Neural cell (in vitro differentiated cells): Measurements from ENCODE around the gene ACTR1B. TPM values are rescaled to one million over a fixed set of nuclear protein-coding genes. Genes with fewer than 3 reads are reported as not detected.

Experiments used
- H2AFZ ChIP-seq: fragments of 200-600, 300-800 bp; sonication (generic), shearing (Covaris generic); 2 replicates; pipeline ENCODE4 v1.6.0; 2014; ENCODE audit warnings: low read depth, mild to moderate bottlenecking, antibody characterized with exemption, low read length, moderate library complexity
- H3F3A ChIP-seq: fragments of 200-600 bp; shearing (Covaris generic); 2 replicates; pipeline ENCODE4 v1.6.1; 2016; ENCODE audit warnings: mild to moderate bottlenecking, moderate library complexity, mixed read lengths, antibody characterized with exemption, low read length; ENCODE audit not compliant: insufficient read depth, poor library complexity, severe bottlenecking
- H3K27ac ChIP-seq: fragments of 200-600, 300-800 bp; sonication (generic), shearing (Covaris generic); 2 replicates; pipeline ENCODE4 v1.5.1; 2014; ENCODE audit warnings: mild to moderate bottlenecking, low read length, moderate library complexity
- H3K27me3 ChIP-seq: fragments of 300-800, 200-600 bp; sonication (generic), shearing (Covaris generic); 2 replicates; pipeline ENCODE4 v1.6.0; 2014; ENCODE audit warnings: mild to moderate bottlenecking, low read depth, low read length, moderate library complexity; ENCODE audit not compliant: insufficient read depth
- H3K36me3 ChIP-seq: fragments of 300-800, 200-600 bp; sonication (generic), shearing (Covaris generic); 2 replicates; pipeline ENCODE4 v1.5.1; 2014; ENCODE audit warnings: mild to moderate bottlenecking, antibody characterized with exemption, low read length, moderate library complexity; ENCODE audit not compliant: insufficient read depth
- H3K4me2 ChIP-seq: fragments of 300-800, 200-600 bp; sonication (generic), shearing (Covaris generic); 2 replicates; pipeline ENCODE4 v1.6.0; 2014; ENCODE audit warnings: mild to moderate bottlenecking, low read length
- H3K4me3 ChIP-seq: fragments of 300-800, 200-600 bp; sonication (generic), shearing (Covaris generic); 2 replicates; pipeline ENCODE4 v1.5.1; 2014; ENCODE audit warnings: mild to moderate bottlenecking, low read length, moderate library complexity
- H3K79me2 ChIP-seq: fragments of 200-600 bp; shearing (Covaris generic); replicated peaks from 2 replicates; pipeline ENCODE4 v1.6.0; 2014; ENCODE audit warnings: mild to moderate bottlenecking, low read length, moderate library complexity; ENCODE audit not compliant: insufficient read depth
- H3K9ac ChIP-seq: fragments of 300-800, 200-600 bp; sonication (generic), shearing (Covaris generic); 2 replicates; pipeline ENCODE4 v1.6.1; 2016; ENCODE audit warnings: mild to moderate bottlenecking, low read length, mixed read lengths
- H3K9me2 ChIP-seq: fragments of 200-600 bp; shearing (Covaris generic); 2 replicates; pipeline ENCODE4 v1.6.1; 2016; ENCODE audit warnings: mild to moderate bottlenecking, low read length, mixed read lengths; ENCODE audit not compliant: insufficient read depth
- H3K9me3 ChIP-seq: fragments of 200-600, 300-800 bp; sonication (generic), shearing (Covaris generic); 2 replicates; pipeline ENCODE4 v1.6.1; 2016; ENCODE audit warnings: mild to moderate bottlenecking, mixed run types, low read length, moderate library complexity, mixed read lengths
- H4K20me1 ChIP-seq: fragments of 200-600 bp; shearing (Covaris generic); 2 replicates; pipeline ENCODE4 v1.6.1; 2016; ENCODE audit warnings: mild to moderate bottlenecking, mixed run types; ENCODE audit not compliant: insufficient read depth
- EP300 ChIP-seq: fragments of 450-650 bp; conservative IDR thresholded peaks from 2 replicates; pipeline ENCODE4 v1.6.1; 2014; ENCODE audit warnings: antibody characterized with exemption, mild to moderate bottlenecking, moderate library complexity; ENCODE audit not compliant: poor library complexity, severe bottlenecking
- EZH2 ChIP-seq: fragments of 200-600, 300-800 bp; shearing (Covaris generic), sonication (generic); IDR thresholded peaks from 2 replicates; pipeline ENCODE4 v1.6.1; 2014; ENCODE audit warnings: antibody characterized with exemption, low read length, borderline replicate concordance, mild to moderate bottlenecking; ENCODE audit not compliant: insufficient read depth, poor library complexity, severe bottlenecking
- MXI1 ChIP-seq: fragments of 450-650 bp; conservative IDR thresholded peaks from 2 replicates; pipeline ENCODE4 v1.6.1; 2014; ENCODE audit warnings: antibody characterized with exemption, mild to moderate bottlenecking; ENCODE audit not compliant: poor library complexity, severe bottlenecking
- POLR2AphosphoS5 ChIP-seq: IDR thresholded peaks from 2 replicates; pipeline ENCODE4 v1.6.1; 2012
- RAD21 ChIP-seq: fragments of 450-650 bp; conservative IDR thresholded peaks from 2 replicates; pipeline ENCODE4 v1.6.1; 2014; ENCODE audit warnings: antibody characterized with exemption, mild to moderate bottlenecking, moderate library complexity
- REST ChIP-seq: IDR thresholded peaks from 2 replicates; pipeline ENCODE4 v1.6.1; 2012; ENCODE audit warnings: borderline replicate concordance
- SMC3 ChIP-seq: fragments of 450-650 bp; conservative IDR thresholded peaks from 2 replicates; pipeline ENCODE4 v1.6.1; 2014; ENCODE audit warnings: antibody characterized with exemption, mild to moderate bottlenecking, moderate library complexity; ENCODE audit not compliant: poor library complexity
- TAF1 ChIP-seq: IDR thresholded peaks from 2 replicates; pipeline ENCODE4 v1.6.1; 2012; ENCODE audit warnings: low read depth
- polyA plus RNA-seq: library from polyadenylated mRNA; depleted of rRNA; stranded (reverse); fragments of >200 nt; gene quantifications from 2 replicates; pipeline ENCODE4 v1.2.3, GENCODE V29; 2014
- TF ChIP-seq, protein P1 (sequence below): fragments of 450-650 bp; IDR thresholded peaks from 2 replicates; pipeline ENCODE4 v1.5.1; 2014; ENCODE audit warnings: antibody characterized with exemption, mild to moderate bottlenecking, moderate library complexity; ENCODE audit not compliant: poor library complexity, severe bottlenecking

The ACTR1B gene
- polyA plus RNA-seq, 1 donor from 2014 or later, result 138 TPM

- Histone ChIP-seq H3K9me3 (no peaks in the 10 kb centered on the region), H3K36me3 (no peaks in the 10 kb centered on the region), H3F3A (no peaks in the 10 kb centered on the region), H3K4me3 (no peak overlapping the region), H3K27ac (no peak overlapping the region), H3K27me3 (no peaks in the 10 kb centered on the region), H3K79me2 (no peaks in the 10 kb centered on the region), H2AFZ (no peak overlapping the region), H3K9ac (no peak overlapping the region), H3K4me2 (no peak overlapping the region), H4K20me1 (no peaks in the 10 kb centered on the region), H3K9me2 (no peaks in the 10 kb centered on the region)
- TF ChIP-seq TAF1 (no peak), RAD21 (no peak), EZH2 (no peak), REST (no peak), POLR2AphosphoS5 (no peak)
Measured at GRCh38 chr2:97701186-97701585, 37.3 kb upstream of the ACTR1B start.

DNA sequence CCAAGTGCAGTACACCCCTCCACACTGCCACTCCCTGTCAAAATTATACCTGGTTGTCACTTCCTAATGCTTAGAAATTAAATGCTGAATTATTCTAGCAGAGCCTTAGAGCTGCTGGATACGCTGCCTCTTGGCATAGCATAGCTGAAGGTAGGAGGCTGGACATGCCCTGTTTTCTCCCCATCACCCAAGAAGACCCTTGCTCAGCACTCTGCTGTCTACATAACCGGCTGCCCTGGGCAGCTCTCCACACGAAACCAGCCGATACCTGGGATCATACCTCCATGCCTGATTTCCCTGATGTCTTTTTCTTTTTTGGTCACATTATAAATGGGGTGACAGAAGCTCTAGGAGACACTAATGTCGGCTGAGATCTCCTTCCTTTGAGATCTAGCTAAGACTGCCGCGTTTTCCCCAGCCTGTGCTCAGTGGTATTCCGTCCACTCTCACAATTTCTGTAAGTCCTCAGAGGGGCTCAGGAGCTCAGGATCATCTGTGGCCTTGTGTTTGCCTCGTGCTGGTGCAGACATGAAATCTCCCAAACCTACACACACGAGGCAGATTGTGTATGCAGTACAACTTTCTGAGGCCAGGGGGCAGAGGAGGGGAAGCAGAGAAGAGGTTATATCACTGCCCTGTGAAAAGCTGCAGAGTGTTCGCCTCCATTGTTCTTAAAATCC, 36.1 kb upstream of the ACTR1B start:
- TF ChIP-seq, protein P1, sequence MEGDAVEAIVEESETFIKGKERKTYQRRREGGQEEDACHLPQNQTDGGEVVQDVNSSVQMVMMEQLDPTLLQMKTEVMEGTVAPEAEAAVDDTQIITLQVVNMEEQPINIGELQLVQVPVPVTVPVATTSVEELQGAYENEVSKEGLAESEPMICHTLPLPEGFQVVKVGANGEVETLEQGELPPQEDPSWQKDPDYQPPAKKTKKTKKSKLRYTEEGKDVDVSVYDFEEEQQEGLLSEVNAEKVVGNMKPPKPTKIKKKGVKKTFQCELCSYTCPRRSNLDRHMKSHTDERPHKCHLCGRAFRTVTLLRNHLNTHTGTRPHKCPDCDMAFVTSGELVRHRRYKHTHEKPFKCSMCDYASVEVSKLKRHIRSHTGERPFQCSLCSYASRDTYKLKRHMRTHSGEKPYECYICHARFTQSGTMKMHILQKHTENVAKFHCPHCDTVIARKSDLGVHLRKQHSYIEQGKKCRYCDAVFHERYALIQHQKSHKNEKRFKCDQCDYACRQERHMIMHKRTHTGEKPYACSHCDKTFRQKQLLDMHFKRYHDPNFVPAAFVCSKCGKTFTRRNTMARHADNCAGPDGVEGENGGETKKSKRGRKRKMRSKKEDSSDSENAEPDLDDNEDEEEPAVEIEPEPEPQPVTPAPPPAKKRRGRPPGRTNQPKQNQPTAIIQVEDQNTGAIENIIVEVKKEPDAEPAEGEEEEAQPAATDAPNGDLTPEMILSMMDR, result peak; percentile 76
- TF ChIP-seq RAD21 (peak; percentile 63), SMC3 (peak; percentile 73), EZH2 (no peak)
- H2AFZ ChIP-seq, result peak overlapping the region; percentile 22

DNA sequence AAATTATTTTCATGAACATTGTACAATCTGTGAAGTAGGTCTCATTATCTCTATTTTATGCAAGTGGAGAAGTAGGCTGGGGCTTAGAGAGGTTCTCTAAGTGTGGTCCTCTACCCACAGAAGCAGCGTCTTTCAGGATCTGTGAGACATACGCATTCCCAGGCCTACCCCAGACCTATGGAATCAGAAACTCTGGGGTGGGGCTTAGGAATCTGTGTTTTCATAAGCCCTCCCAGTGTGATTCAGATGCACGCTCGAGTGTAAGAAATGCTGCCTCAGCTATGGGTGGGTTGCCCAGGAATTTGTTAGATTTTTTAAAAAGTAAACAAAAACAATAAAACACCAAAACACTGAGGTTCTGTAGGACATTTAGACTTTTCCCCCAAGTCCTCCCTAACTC, 34.7 kb upstream of the ACTR1B start:
- H3K36me3 ChIP-seq, result no peaks in the 10 kb centered on the region
- no peak overlapping the region for H3K9ac ChIP-seq

More for the DNA sequence above, 36.1 kb upstream of the ACTR1B start:
- H3K27ac ChIP-seq, result no peak overlapping the region
- H3K4me2 ChIP-seq, result no peak overlapping the region
- no peaks in the 10 kb centered on the region for H3K36me3 ChIP-seq
- H3K79me2 ChIP-seq, result no peaks in the 10 kb centered on the region
- H3K4me3 ChIP-seq, result no peak overlapping the region
- H3K9me2 ChIP-seq, result no peaks in the 10 kb centered on the region
- no peaks in the 10 kb centered on the region for H4K20me1 ChIP-seq
- no peak overlapping the region for H3K9ac ChIP-seq
- no peaks in the 10 kb centered on the region for H3F3A ChIP-seq
- no peaks in the 10 kb centered on the region for H3K9me3 ChIP-seq
- no peaks in the 10 kb centered on the region for H3K27me3 ChIP-seq

More for the DNA sequence above, 34.7 kb upstream of the ACTR1B start:
- Histone ChIP-seq H3K9me2 (no peaks in the 10 kb centered on the region), H3K9me3 (no peaks in the 10 kb centered on the region), H4K20me1 (no peaks in the 10 kb centered on the region), H3K27me3 (no peaks in the 10 kb centered on the region), H3K4me2 (no peak overlapping the region), H2AFZ (no peak overlapping the region), H3K79me2 (no peaks in the 10 kb centered on the region), H3K27ac (no peak overlapping the region), H3F3A (no peaks in the 10 kb centered on the region), H3K4me3 (no peak overlapping the region)
- TF ChIP-seq SMC3 (no peak), POLR2AphosphoS5 (no peak), EZH2 (no peak), RAD21 (no peak), REST (no peak), TAF1 (no peak), MXI1 (no peak), EP300 (no peak)
- TF ChIP-seq, protein P1, result no peak
